Endodermal cell (in vitro differentiated cells): ENCODE measurements around the gene ERGIC3. TPM values are rescaled to one million over a fixed set of nuclear protein-coding genes. Genes with fewer than 3 reads are reported as not detected.
"Not testable (repeated sequence)": the region's sequence is repeated elsewhere in the genome, so short reads cannot be mapped to it uniquely, and the experiment has no call there.

ENCODE experiments used
- DNase-seq: peaks from one replicate; pipeline ENCODE4 v3.0.0-alpha.2; 2017
- H3K27ac ChIP-seq: 2 replicates; pipeline ENCODE4 v1.5.1; 2013; ENCODE audit warnings: mild to moderate bottlenecking, low read depth, low read length, moderate library complexity
- H3K27me3 ChIP-seq: 2 replicates; pipeline ENCODE4 v1.6.1; 2013; ENCODE audit warnings: mild to moderate bottlenecking, low read length, moderate library complexity; ENCODE audit not compliant: insufficient read depth, control insufficient read depth, poor library complexity, severe bottlenecking
- H3K36me3 ChIP-seq: 2 replicates; pipeline ENCODE4 v1.7.0; 2013; ENCODE audit warnings: mild to moderate bottlenecking, low read length, moderate library complexity; ENCODE audit not compliant: control insufficient read depth, insufficient read depth
- H3K4me1 ChIP-seq: one replicate; pipeline ENCODE4 v1.7.0; 2013; ENCODE audit warnings: low read length; ENCODE audit not compliant: control insufficient read depth, insufficient read depth
- H3K4me3 ChIP-seq: 2 replicates; pipeline ENCODE4 v1.5.1; 2013; ENCODE audit warnings: mild to moderate bottlenecking, low read length, moderate library complexity
- H3K9ac ChIP-seq: 2 replicates; pipeline ENCODE4 v1.6.1; 2013; ENCODE audit warnings: mild to moderate bottlenecking, low read length, moderate library complexity; ENCODE audit not compliant: poor library complexity, severe bottlenecking; ENCODE audit errors: extremely low read depth
- H3K9me3 ChIP-seq: 2 replicates; pipeline ENCODE4 v1.6.1; 2013; ENCODE audit warnings: mild to moderate bottlenecking, low read length, moderate library complexity; ENCODE audit not compliant: control insufficient read depth
- H3K27ac Mint-ChIP-seq: 2 replicates; pipeline ENCODE4 v1.8.0; 2020; ENCODE audit warnings: mixed read lengths
- H3K27me3 Mint-ChIP-seq: 2 replicates; pipeline ENCODE4 v1.8.0; 2021; ENCODE audit warnings: mild to moderate bottlenecking, mixed read lengths; ENCODE audit not compliant: insufficient read depth
- H3K36me3 Mint-ChIP-seq: 2 replicates; pipeline ENCODE4 v1.8.0; 2020; ENCODE audit warnings: low read depth, mixed read lengths
- H3K4me1 Mint-ChIP-seq: 2 replicates; pipeline ENCODE4 v1.8.0; 2020; ENCODE audit warnings: mixed read lengths
- H3K4me3 Mint-ChIP-seq: 2 replicates; pipeline ENCODE4 v1.8.0; 2020; ENCODE audit warnings: mild to moderate bottlenecking, moderate library complexity, mixed read lengths
- H3K9me3 Mint-ChIP-seq: 2 replicates; pipeline ENCODE4 v1.8.0; 2020; ENCODE audit warnings: mild to moderate bottlenecking, mixed read lengths
- WGBS, 2 experiments: methylation state at CpG; one replicate each; pipeline versions ENCODE4 v1.1.5 to v1.1.7; 2013; ENCODE audit warnings: missing lambda C conversion rate in 2 of 2, mixed read lengths in 1 of 2; ENCODE audit not compliant: insufficient coverage in 1 of 2, insufficient read length in 1 of 2; 5-methylcytosine and 5-hydroxymethylcytosine counted together
- total RNA-seq, 2 donors: library from RNA; stranded (reverse); fragmentation: NEBNext Ultra II Directional in 1 of 2; extraction: Animal tissue kit (Norgen Biotek cat#: 25700) in 1 of 2; gene quantifications; 2 replicates in 1 of 2; 3 replicates in 1 of 2; pipeline ENCODE4 v1.2.1, GENCODE V29; 2021
- TF ChIP-seq, protein P1 (sequence below): fragments of 200-600 bp; sonication (generic); conservative IDR thresholded peaks from 2 replicates; pipeline ENCODE4 v1.5.0; 2021; ENCODE audit warnings: antibody characterized with exemption, mild to moderate bottlenecking

Gene ERGIC3
- total RNA-seq, 2 donors from 2014 or later: 217 to 230 TPM

GRCh38 chr20:35517125-35517524 is 24.8 kb upstream of the ERGIC3 start:
- H3K9me3 Mint-ChIP-seq: no peaks in the 10 kb centered on the region
- H3K27ac Mint-ChIP-seq: no peak overlapping the region
- Histone ChIP-seq H3K9me3 (no peaks in the 10 kb centered on the region), H3K27ac (no peak overlapping the region), H3K4me1 (no peaks in the 10 kb centered on the region), H3K36me3 (no peaks in the 10 kb centered on the region), H3K9ac (no peak overlapping the region), H3K4me3 (no peak overlapping the region), H3K27me3 (no peaks in the 10 kb centered on the region)
- 80 to 95% methylated on average over 1 of the region's 1 CpG for WGBS, 2 experiments
- H3K4me1 Mint-ChIP-seq: no peaks in the 10 kb centered on the region
- H3K36me3 Mint-ChIP-seq: peaks cover 2% of the 10 kb centered on the region
- DNase-seq: no peak
- no peaks in the 10 kb centered on the region for H3K27me3 Mint-ChIP-seq
- no peak overlapping the region for H3K4me3 Mint-ChIP-seq
- TF ChIP-seq, protein P1, sequence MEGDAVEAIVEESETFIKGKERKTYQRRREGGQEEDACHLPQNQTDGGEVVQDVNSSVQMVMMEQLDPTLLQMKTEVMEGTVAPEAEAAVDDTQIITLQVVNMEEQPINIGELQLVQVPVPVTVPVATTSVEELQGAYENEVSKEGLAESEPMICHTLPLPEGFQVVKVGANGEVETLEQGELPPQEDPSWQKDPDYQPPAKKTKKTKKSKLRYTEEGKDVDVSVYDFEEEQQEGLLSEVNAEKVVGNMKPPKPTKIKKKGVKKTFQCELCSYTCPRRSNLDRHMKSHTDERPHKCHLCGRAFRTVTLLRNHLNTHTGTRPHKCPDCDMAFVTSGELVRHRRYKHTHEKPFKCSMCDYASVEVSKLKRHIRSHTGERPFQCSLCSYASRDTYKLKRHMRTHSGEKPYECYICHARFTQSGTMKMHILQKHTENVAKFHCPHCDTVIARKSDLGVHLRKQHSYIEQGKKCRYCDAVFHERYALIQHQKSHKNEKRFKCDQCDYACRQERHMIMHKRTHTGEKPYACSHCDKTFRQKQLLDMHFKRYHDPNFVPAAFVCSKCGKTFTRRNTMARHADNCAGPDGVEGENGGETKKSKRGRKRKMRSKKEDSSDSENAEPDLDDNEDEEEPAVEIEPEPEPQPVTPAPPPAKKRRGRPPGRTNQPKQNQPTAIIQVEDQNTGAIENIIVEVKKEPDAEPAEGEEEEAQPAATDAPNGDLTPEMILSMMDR: no peak

GRCh38 chr20:35517767-35518166 is 24.1 kb upstream of the ERGIC3 start:
- H3K27ac ChIP-seq, H3K4me1 Mint-ChIP-seq, H3K27me3 ChIP-seq, H3K36me3 Mint-ChIP-seq, H3K4me3 ChIP-seq, H3K9me3 ChIP-seq, H3K4me3 Mint-ChIP-seq, H3K9me3 Mint-ChIP-seq, H3K4me1 ChIP-seq, DNase-seq, H3K27ac Mint-ChIP-seq, H3K9ac ChIP-seq, H3K36me3 ChIP-seq, H3K27me3 Mint-ChIP-seq: not testable (repeated sequence)
- 84 to 85% methylated on average over 5 of the region's 5 CpGs for WGBS, 2 experiments

DNA sequence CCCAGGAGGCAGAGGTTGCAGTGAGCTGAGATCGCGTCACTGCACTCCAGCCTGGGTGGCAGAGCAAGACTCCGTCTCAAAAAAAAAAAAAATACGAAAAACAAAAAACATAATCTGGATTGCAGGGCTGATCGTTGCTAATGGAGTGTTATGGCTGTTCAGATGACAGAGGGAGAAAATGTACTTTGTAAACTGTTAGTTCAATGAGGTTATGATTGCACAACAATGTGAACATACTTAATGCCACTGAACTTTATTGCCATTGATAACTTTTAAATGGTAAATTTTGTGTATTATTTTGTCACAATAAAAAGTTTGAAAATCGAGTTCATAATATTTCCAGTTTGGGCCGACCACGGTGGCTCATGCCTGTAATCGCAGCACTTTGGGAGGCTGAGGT is 22.9 kb upstream of the ERGIC3 start:
- no peaks in the 10 kb centered on the region for H3K4me1 Mint-ChIP-seq
- Histone ChIP-seq H3K36me3 (no peaks in the 10 kb centered on the region), H3K4me1 (no peaks in the 10 kb centered on the region), H3K27ac (no peak overlapping the region), H3K9ac (no peak overlapping the region), H3K4me3 (no peak overlapping the region), H3K27me3 (no peaks in the 10 kb centered on the region), H3K9me3 (no peaks in the 10 kb centered on the region)
- TF ChIP-seq, protein P1: no peak
- no peaks in the 10 kb centered on the region for H3K36me3 Mint-ChIP-seq
- H3K4me3 Mint-ChIP-seq: no peak overlapping the region
- H3K27ac Mint-ChIP-seq: no peak overlapping the region
- 89 to 90% methylated on average over 6 to 9 of the region's 9 CpGs for WGBS, 2 experiments
- no peaks in the 10 kb centered on the region for H3K9me3 Mint-ChIP-seq
- DNase-seq: no peak
- no peaks in the 10 kb centered on the region for H3K27me3 Mint-ChIP-seq

GRCh38 chr20:35523298-35523888 is 18.5 kb upstream of the ERGIC3 start:
- H3K4me3 ChIP-seq: no peak overlapping the region
- H3K27me3 Mint-ChIP-seq: no peaks in the 10 kb centered on the region
- H3K4me3 Mint-ChIP-seq: no peak overlapping the region
- H3K27ac Mint-ChIP-seq: no peak overlapping the region
- no peaks in the 10 kb centered on the region for H3K4me1 ChIP-seq
- no peaks in the 10 kb centered on the region for H3K36me3 Mint-ChIP-seq
- 83 to 86% methylated on average over 2 to 6 of the region's 6 CpGs for WGBS, 2 experiments
- H3K9ac ChIP-seq: no peak overlapping the region
- H3K9me3 Mint-ChIP-seq: peaks cover 14% of the 10 kb centered on the region
- TF ChIP-seq, protein P1: peak; percentile 78
- no peaks in the 10 kb centered on the region for H3K27me3 ChIP-seq
- DNase-seq: peak; percentile 90
- no peaks in the 10 kb centered on the region for H3K4me1 Mint-ChIP-seq
- no peaks in the 10 kb centered on the region for H3K9me3 ChIP-seq
- no peaks in the 10 kb centered on the region for H3K36me3 ChIP-seq
- no peak overlapping the region for H3K27ac ChIP-seq
